MCF 10A (cell line): ENCODE measurements around the gene KCNAB1. TPM values are rescaled to one million over a fixed set of nuclear protein-coding genes. Genes with fewer than 3 reads are reported as not detected.

Experiments
- BruUV-seq: library from RNA; stranded (reverse); fragments of 400-500 nt; replicated peaks from 2 replicates; lab custom pipeline; 2021; lab: Mats Ljungman, UMichigan
- CTCF ChIA-PET: fragments of 300-600 bp; sonication (Branson Sonifier 250); formaldehyde crosslinking; extraction: SDS; loops from one replicate; lab custom pipeline; 2021; ENCODE audit warnings: antibody characterized with exemption, inconsistent platforms; lab: Yijun Ruan, JAX
- POLR2A ChIA-PET: fragments of 300-600, 350-650 bp; sonication (Branson Sonifier 250); formaldehyde crosslinking; extraction: SDS; loops from one replicate; lab custom pipeline; 2020; ENCODE audit warnings: antibody characterized with exemption, inconsistent platforms; lab: Yijun Ruan, JAX
- DNase-seq: peaks from one replicate; pipeline ENCODE4 v3.0.0-alpha.2; 2018; ENCODE audit not compliant: unreplicated experiment
- H3K27ac Mint-ChIP-seq: one replicate; pipeline ENCODE4 v1.8.0; 2022; ENCODE audit warnings: mild to moderate bottlenecking, low read depth, mixed read lengths; ENCODE audit not compliant: unreplicated experiment
- H3K27me3 Mint-ChIP-seq: one replicate; pipeline ENCODE4 v1.8.0; 2022; ENCODE audit warnings: mixed read lengths; ENCODE audit not compliant: insufficient read depth, unreplicated experiment
- H3K36me3 Mint-ChIP-seq: one replicate; pipeline ENCODE4 v1.8.0; 2022; ENCODE audit warnings: mild to moderate bottlenecking, moderate library complexity, mixed read lengths; ENCODE audit not compliant: insufficient read depth, unreplicated experiment
- H3K4me1 Mint-ChIP-seq: one replicate; pipeline ENCODE4 v1.8.0; 2022; ENCODE audit warnings: mixed read lengths; ENCODE audit not compliant: insufficient read depth, unreplicated experiment
- H3K4me3 Mint-ChIP-seq: one replicate; pipeline ENCODE4 v1.8.0; 2022; ENCODE audit warnings: mild to moderate bottlenecking, moderate library complexity, mixed read lengths; ENCODE audit not compliant: unreplicated experiment
- H3K9me3 Mint-ChIP-seq: one replicate; pipeline ENCODE4 v1.8.0; 2022; ENCODE audit warnings: mixed read lengths; ENCODE audit not compliant: unreplicated experiment
- intact Hi-C: fragments of 100-400 bp; cut with micrococcal nuclease; formaldehyde crosslinking; loops from 2 replicates; pipeline ENCODE4 v1.14.1; 2022
- total RNA-seq: library from RNA; stranded (reverse); gene quantifications from 2 replicates; pipeline ENCODE4 v1.2.3, GENCODE V29; 2022
- TF ChIP-seq, protein P1 (sequence below): fragments of 200-600 bp; IDR thresholded peaks from one replicate; pipeline ENCODE4 v1.8.0; 2022; ENCODE audit warnings: antibody characterized with exemption, mild to moderate bottlenecking; ENCODE audit not compliant: unreplicated experiment

KCNAB1 gene
- total RNA-seq, 1 experiment from 2014 or later: 0.44 TPM

GRCh38 chr3:156579427-156579851, 459.1 kb downstream of the KCNAB1 start:
- H3K27ac Mint-ChIP-seq: no peak overlapping the region
- no peak overlapping the region for H3K4me3 Mint-ChIP-seq
- H3K27me3 Mint-ChIP-seq: peaks cover 2% of the 10 kb centered on the region
- DNase-seq: no peak
- POLR2A ChIA-PET: interaction anchor here (0.6 to 2.1 kb wide), 4 partner anchors 22 to 765 kb away, joined by 3 to 7 read pairs (median 4); partner anchors contain the start of gene SSR3
- no peaks in the 10 kb centered on the region for H3K4me1 Mint-ChIP-seq
- H3K9me3 Mint-ChIP-seq: no peaks in the 10 kb centered on the region
- H3K36me3 Mint-ChIP-seq: no peaks in the 10 kb centered on the region
- CTCF ChIA-PET: interaction anchor here (0.7 to 1.0 kb wide), 2 partner anchors 15 to 124 kb away, joined by 3 read pairs; no protein-coding TSS in a partner anchor
- TF ChIP-seq, protein P1, sequence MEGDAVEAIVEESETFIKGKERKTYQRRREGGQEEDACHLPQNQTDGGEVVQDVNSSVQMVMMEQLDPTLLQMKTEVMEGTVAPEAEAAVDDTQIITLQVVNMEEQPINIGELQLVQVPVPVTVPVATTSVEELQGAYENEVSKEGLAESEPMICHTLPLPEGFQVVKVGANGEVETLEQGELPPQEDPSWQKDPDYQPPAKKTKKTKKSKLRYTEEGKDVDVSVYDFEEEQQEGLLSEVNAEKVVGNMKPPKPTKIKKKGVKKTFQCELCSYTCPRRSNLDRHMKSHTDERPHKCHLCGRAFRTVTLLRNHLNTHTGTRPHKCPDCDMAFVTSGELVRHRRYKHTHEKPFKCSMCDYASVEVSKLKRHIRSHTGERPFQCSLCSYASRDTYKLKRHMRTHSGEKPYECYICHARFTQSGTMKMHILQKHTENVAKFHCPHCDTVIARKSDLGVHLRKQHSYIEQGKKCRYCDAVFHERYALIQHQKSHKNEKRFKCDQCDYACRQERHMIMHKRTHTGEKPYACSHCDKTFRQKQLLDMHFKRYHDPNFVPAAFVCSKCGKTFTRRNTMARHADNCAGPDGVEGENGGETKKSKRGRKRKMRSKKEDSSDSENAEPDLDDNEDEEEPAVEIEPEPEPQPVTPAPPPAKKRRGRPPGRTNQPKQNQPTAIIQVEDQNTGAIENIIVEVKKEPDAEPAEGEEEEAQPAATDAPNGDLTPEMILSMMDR: no peak
- BruUV-seq: no TSS peak
- intact Hi-C loops: no loop called here

DNA sequence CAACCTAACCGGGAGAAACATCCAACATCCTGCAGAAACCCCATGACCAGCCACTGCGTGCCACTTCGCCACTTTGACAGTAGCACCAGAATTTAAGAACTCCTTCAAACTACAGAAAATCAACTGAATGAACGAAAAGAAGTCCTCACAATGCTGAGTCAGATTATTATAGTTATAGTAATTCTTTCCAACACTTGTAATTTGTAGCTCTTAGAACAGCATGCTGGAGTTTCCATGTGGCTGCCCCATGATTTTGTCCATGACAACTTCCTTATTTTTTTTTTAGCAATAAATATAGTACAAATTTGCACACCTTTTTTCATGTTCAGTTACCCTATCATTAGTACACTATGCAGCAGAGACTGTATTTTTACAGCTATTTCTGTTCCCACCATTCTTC, 460.7 kb downstream of the KCNAB1 start:
- H3K9me3 Mint-ChIP-seq: no peaks in the 10 kb centered on the region
- TF ChIP-seq, protein P1: no peak
- H3K27ac Mint-ChIP-seq: no peak overlapping the region
- DNase-seq: no peak
- no peaks in the 10 kb centered on the region for H3K36me3 Mint-ChIP-seq
- no peaks in the 10 kb centered on the region for H3K27me3 Mint-ChIP-seq
- ChIA-PET POLR2A (interaction anchor here (0.6 to 0.7 kb wide), 2 partner anchors 68 to 93 kb away, joined by 3 read pairs; no protein-coding TSS in a partner anchor), CTCF (no interaction called here)
- no peaks in the 10 kb centered on the region for H3K4me1 Mint-ChIP-seq
- no TSS peak for BruUV-seq
- no peak overlapping the region for H3K4me3 Mint-ChIP-seq
- intact Hi-C loops: no loop called here

DNA sequence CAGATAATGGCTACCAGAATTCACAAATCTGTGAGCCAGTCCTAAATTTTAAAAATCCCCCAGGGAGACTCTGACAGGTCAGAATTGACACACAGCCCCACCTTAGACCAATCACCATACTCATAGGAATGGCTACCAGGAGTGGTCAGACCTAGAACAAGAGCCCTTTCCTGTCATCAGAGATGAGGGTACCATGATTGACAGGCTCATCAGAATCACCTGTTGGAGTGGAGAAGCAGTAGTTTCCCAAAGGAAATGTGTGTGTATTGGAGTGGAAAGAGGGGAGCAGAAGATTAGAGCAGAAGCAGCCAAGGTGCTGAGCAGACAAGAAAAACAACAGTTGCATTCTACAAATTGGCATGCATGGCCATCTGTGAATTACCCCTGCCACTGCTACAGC, 461.6 kb downstream of the KCNAB1 start:
- Mint-ChIP-seq H3K27me3 (no peaks in the 10 kb centered on the region), H3K36me3 (no peaks in the 10 kb centered on the region), H3K9me3 (no peaks in the 10 kb centered on the region), H3K4me1 (no peaks in the 10 kb centered on the region), H3K4me3 (no peak overlapping the region), H3K27ac (no peak overlapping the region)
- TF ChIP-seq, protein P1: no peak
- intact Hi-C loops: no loop called here
- no TSS peak for BruUV-seq
- DNase-seq: no peak
- CTCF ChIA-PET: interaction anchor here (0.6 kb wide), 1 partner anchor 487 kb away, joined by 3 read pairs; no protein-coding TSS in a partner anchor
- POLR2A ChIA-PET: no interaction called here

DNA sequence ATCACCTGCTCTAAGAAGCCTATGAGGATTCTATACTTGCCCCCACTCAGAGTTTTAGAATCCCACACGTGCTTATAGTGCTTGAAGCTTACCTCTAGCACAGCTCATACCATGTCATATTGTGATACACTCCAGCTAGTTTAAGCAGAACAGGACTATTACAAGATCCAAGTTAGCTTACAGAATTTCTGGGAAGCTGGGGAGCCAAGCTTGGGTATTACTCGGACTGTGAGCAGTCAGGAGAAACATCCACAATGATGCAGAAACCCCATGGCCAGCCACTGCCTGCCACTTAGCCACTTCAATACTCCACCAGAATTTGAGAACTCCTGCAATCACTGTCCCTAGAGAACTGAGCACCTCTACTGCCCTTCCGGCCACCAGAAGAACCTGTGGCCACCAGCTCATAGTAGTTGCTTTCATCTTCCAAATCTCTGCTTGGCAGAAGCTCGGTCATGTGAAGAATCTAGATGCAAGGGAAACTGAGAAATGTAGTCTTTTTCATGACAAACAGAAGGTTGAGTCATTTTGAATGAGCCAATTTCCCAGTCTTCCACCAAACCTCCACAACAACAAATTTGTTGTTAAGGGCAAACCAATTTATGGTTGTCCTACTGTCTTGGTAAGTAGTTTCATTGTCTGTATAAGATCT, 462.3 kb downstream of the KCNAB1 start:
- BruUV-seq: no TSS peak
- ChIA-PET CTCF (interaction anchor here (0.6 to 0.7 kb wide), 2 partner anchors 488 to 587 kb away, joined by 3 read pairs; no protein-coding TSS in a partner anchor), POLR2A (interaction anchor here (0.9 kb wide), 1 partner anchor 16 kb away, joined by 3 read pairs; no protein-coding TSS in a partner anchor)
- H3K27ac Mint-ChIP-seq: no peak overlapping the region
- no peaks in the 10 kb centered on the region for H3K36me3 Mint-ChIP-seq
- H3K27me3 Mint-ChIP-seq: no peaks in the 10 kb centered on the region
- H3K4me1 Mint-ChIP-seq: no peaks in the 10 kb centered on the region
- intact Hi-C loops: no loop called here
- no peak for DNase-seq
- TF ChIP-seq, protein P1: no peak
- H3K4me3 Mint-ChIP-seq: no peak overlapping the region
- H3K9me3 Mint-ChIP-seq: no peaks in the 10 kb centered on the region
